OCI-LY7 (cell line): ENCODE results near the gene ZBTB16. TPM values are rescaled to one million over a fixed set of nuclear protein-coding genes. Genes with fewer than 3 reads are reported as not detected.

Experiments
- BruUV-seq: library from RNA; stranded (reverse); fragments of 400-500 nt; replicated peaks from 2 replicates; lab custom pipeline; 2021; lab: Mats Ljungman, UMichigan
- CTCF ChIA-PET: fragments of 300-600 bp; sonication (Branson Sonifier 250); formaldehyde crosslinking; loops from one replicate; lab custom pipeline; 2022; ENCODE audit warnings: antibody characterized with exemption; ENCODE audit not compliant: unreplicated experiment; lab: Charles Lee
- POLR2A ChIA-PET: fragments of 300-600 bp; sonication (Branson Sonifier 250); formaldehyde crosslinking; loops from one replicate; lab custom pipeline; 2022; ENCODE audit warnings: antibody characterized with exemption; lab: Charles Lee
- DNase-seq: peaks from one replicate; pipeline ENCODE4 v3.0.0-alpha.2; 2015; ENCODE audit warnings: low spot score
- H2AFZ ChIP-seq: fragments of 200-600 bp; sonication (generic), shearing (Covaris generic); 2 replicates; pipeline ENCODE4 v1.6.1; 2014; ENCODE audit warnings: mild to moderate bottlenecking, antibody characterized with exemption, low read length, moderate library complexity
- H3K27ac ChIP-seq: fragments of 200-600 bp; sonication (generic); 2 replicates; pipeline ENCODE4 v1.5.1; 2014; ENCODE audit warnings: mixed run types, low read depth, mild to moderate bottlenecking, moderate library complexity, low read length, inconsistent platforms; ENCODE audit not compliant: poor library complexity, severe bottlenecking
- H3K36me3 ChIP-seq: fragments of 200-600 bp; sonication (generic); 2 replicates; pipeline ENCODE4 v1.6.1; 2014; ENCODE audit warnings: mild to moderate bottlenecking, antibody characterized with exemption, low read length, moderate library complexity, mixed read lengths; ENCODE audit not compliant: insufficient read depth
- H3K4me1 ChIP-seq: fragments of 200-600 bp; sonication (generic); 2 replicates; pipeline ENCODE4 v1.5.1; 2014; ENCODE audit warnings: mild to moderate bottlenecking, low read length; ENCODE audit not compliant: insufficient read depth, poor library complexity, severe bottlenecking
- H3K4me2 ChIP-seq: fragments of 200-600 bp; sonication (generic); 2 replicates; pipeline ENCODE4 v1.6.1; 2014; ENCODE audit warnings: mild to moderate bottlenecking, low read length
- H3K4me3 ChIP-seq: fragments of 200-600 bp; sonication (generic); 2 replicates; pipeline ENCODE4 v1.5.1; 2014; ENCODE audit warnings: mild to moderate bottlenecking, low read depth, low read length; ENCODE audit not compliant: poor library complexity, severe bottlenecking
- H3K79me2 ChIP-seq: fragments of 200-600 bp; sonication (generic); 2 replicates; pipeline ENCODE4 v1.6.1; 2016; ENCODE audit warnings: low read depth, mild to moderate bottlenecking, low read length, moderate library complexity, mixed read lengths; ENCODE audit not compliant: insufficient read depth
- H3K9me2 ChIP-seq: fragments of 200-600 bp; sonication (generic); 2 replicates; pipeline ENCODE4 v1.6.1; 2016; ENCODE audit warnings: mild to moderate bottlenecking, low read length, mixed read lengths; ENCODE audit not compliant: insufficient read depth
- H3K9me3 ChIP-seq: fragments of 200-600 bp; sonication (generic); 2 replicates; pipeline ENCODE4 v1.6.1; 2014; ENCODE audit warnings: mild to moderate bottlenecking, mixed run types, low read length, mixed read lengths
- H4K20me1 ChIP-seq: fragments of 200-600 bp; sonication (generic); 2 replicates; pipeline ENCODE4 v1.6.1; 2014; ENCODE audit warnings: mild to moderate bottlenecking, antibody characterized with exemption, low read length, moderate library complexity, mixed read lengths; ENCODE audit not compliant: insufficient read depth
- CTCF ChIP-seq: fragments of 200-600 bp; sonication (generic); conservative IDR thresholded peaks from 2 replicates; pipeline ENCODE4 v1.5.1; 2014; ENCODE audit warnings: mild to moderate bottlenecking, antibody characterized with exemption, low read length, moderate library complexity, mixed read lengths
- EZH2phosphoT487 ChIP-seq: fragments of 200-600 bp; sonication (generic); IDR thresholded peaks from 2 replicates; pipeline ENCODE4 v1.6.1; 2018; ENCODE audit warnings: low read depth, borderline replicate concordance, mild to moderate bottlenecking, mixed run types, antibody characterized with exemption, low read length, moderate library complexity, mixed read lengths
- intact Hi-C: fragments of 100-400 bp; cut with micrococcal nuclease; formaldehyde crosslinking; loops from one replicate; pipeline ENCODE4 v1.10.0; 2022; ENCODE audit not compliant: unreplicated experiment
- total RNA-seq, 2 experiments: library from RNA; depleted of rRNA in 1 of 2; stranded (reverse); fragments of >200 nt in 1 of 2; shearing (Covaris generic) in 1 of 2; gene quantifications; 2 replicates each; pipeline ENCODE4 v1.2.3, GENCODE V29; 2014 to 2022

Gene ZBTB16
- total RNA-seq, 2 experiments from 2014 or later = not detected

DNA sequence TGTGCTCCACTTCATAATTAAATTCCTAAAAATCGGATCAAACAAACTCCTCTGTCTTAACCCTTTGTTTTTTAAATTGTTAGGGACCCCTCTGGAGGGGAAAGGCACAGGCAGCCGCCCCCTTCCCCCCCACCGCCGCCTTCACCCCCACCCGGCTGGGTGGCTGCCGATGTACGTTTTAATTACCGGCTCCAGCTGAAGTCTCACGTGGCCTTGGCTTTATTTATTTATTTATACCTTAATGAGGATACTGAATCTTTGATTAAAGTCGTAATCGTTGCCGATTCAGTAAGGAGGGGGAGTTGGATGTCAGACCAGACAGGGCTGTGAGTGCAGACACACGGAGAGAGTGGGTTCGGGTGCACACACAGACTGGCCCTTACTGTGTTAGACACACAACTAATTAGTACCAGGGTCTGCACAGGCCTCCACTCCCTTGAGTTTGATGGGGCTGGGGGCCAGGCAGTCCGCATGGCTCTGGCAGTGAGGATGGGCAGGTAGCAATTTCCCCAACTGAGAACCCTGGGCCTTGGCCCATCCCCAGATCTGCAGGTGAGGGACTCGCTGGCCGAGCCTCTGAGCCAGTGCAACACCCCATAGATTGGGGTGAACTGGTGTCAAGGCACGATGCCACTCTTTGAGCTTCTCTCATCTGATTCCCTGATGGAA lies 185.3 kb downstream of the ZBTB16 start:
- CTCF ChIA-PET = no interaction called here
- TF ChIP-seq CTCF = no peak
- no peak for TF ChIP-seq EZH2phosphoT487
- intact Hi-C loops = no loop called here

DNA sequence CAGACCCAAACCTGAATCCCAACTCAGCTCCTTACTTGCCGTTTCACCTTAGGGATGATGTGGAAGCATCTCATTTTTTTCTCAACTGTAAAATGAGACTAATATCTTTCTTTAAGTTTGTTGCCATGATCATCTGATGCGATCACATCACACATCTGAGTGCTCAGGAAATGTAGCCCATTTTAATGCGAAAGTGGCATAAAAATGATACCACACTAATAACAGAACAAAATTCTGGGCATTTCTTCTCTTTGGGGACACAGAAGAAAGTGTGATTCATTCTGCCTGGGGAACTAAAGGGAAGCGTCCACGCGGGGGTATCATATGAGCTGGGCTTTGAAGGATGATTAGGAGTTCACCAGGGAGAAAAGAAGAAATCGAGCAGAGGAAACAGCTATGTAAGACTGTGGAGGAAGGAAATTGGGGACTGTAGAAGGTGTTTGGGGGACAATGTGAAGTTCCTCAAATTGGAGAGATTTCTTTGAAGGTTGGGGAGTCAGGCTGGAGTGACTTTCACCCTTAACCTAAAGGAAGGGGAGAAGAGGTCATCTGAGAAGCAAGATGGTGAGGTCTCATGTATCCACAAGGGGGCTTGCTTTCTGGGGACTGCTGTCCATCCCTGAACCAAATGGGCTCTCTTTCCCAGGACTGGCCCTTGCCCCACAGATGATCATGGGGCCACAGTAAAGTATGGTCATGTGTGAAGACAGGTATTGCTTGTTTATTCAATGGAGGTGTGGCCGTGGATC lies 187.0 kb downstream of the ZBTB16 start:
- Histone ChIP-seq H3K79me2 (no peaks in the 10 kb centered on the region), H3K4me1 (no peaks in the 10 kb centered on the region), H3K4me2 (no peak overlapping the region), H4K20me1 (no peaks in the 10 kb centered on the region), H3K9me2 (no peaks in the 10 kb centered on the region), H3K9me3 (no peaks in the 10 kb centered on the region), H3K4me3 (no peak overlapping the region), H3K36me3 (no peaks in the 10 kb centered on the region), H2AFZ (no peak overlapping the region), H3K27ac (no peak overlapping the region)
- no peak for DNase-seq
- no peak for TF ChIP-seq CTCF
- intact Hi-C loops = no loop called here
- ChIA-PET POLR2A (no interaction called here), CTCF (no interaction called here)
- no TSS peak for BruUV-seq

More for the DNA sequence above, 185.3 kb downstream of the ZBTB16 start:
- H3K36me3 ChIP-seq = no peaks in the 10 kb centered on the region
- H4K20me1 ChIP-seq = no peaks in the 10 kb centered on the region
- BruUV-seq = no TSS peak
- no peaks in the 10 kb centered on the region for H3K9me2 ChIP-seq
- no peak overlapping the region for H3K4me3 ChIP-seq
- H3K4me1 ChIP-seq = no peaks in the 10 kb centered on the region
- DNase-seq = no peak
- H3K4me2 ChIP-seq = no peak overlapping the region
- H2AFZ ChIP-seq = no peak overlapping the region
- no peaks in the 10 kb centered on the region for H3K9me3 ChIP-seq
- POLR2A ChIA-PET = no interaction called here
- H3K27ac ChIP-seq = no peak overlapping the region
- H3K79me2 ChIP-seq = no peaks in the 10 kb centered on the region
